ENCODE results near the gene WWC2.

The WWC2 gene

DNA sequence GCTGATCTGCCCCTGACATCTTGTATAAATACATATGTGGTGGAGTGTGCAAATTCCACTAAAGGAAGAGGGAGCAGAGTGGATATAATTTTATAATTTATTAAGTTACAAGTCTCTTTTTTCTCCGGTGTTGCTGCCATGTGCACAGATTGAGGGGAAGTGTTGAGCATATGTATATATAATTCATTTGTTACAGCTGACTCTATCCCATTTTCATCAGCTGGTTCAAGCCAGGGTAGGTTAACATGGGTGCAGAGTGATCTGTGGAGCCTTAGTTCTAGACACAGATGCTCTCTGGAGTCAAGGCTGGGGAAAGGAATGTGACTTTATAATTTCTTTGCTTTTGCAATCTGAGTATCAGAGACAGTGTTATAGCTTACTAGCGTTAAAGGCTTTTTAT is 103.5 kb downstream of the WWC2 start:
- no peak for DNase-seq (ENCODE audit: low read depth in 3 of 3)

DNA sequence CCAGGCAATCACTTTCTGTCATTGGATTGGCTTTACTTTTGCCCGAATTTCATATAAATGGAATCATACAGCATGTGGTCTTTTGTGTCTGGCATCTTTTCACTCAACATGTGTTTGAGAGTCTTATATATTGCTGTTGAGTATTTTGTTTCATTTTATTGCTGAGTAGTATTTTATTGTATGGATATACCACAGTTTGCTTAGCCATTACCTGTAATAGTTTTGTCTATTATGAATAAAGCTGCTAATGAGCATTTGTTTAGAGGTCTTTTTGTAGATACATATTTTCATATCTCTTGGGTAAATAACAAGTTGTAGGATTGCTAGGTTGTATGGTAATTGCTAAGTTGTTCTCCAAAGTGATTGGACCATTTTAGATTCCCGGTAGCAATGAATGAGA is 105.7 kb downstream of the WWC2 start:
- no peak for DNase-seq (ENCODE audit: low read depth in 3 of 3)

DNA sequence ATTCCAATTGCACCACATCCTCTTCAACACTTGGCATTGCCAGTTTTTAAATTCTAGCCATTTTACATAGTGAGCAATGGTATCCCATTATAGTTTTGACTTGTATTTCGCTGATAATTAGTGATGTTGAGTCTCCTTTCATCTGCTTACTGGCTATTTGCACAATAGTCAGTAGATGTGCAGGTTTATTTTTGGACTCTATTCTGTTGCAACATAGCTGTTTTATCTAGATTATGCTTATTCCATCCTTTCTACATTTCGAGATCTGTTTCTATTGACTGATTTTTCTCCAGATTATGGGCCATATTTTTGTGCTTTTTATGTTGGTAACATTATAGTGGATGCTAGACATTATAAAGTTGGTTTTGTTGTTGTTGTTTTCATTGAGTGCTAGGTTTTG is 106.1 kb downstream of the WWC2 start:
- DNase-seq (ENCODE audit: low read depth in 3 of 3): no peak

DNA sequence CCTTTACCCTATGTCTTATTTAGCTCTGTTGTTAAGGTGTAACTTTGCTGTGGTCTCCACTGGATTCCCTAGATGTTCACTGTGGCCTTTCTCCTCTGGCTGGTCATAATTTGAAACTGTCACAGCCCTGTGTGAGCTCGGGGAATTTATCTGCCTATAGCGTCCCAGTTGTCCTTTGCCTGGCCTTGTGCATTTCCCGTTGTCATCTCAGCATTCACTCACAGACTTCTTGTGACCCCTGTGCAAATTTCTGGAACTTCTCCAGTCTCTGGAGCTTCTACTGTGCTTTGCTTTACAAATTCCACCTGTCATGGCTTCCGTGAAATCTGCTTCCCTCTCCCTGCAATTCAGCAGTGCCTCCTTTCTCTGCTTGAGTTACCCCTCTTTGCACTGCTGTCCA is 106.7 kb downstream of the WWC2 start:
- no peak for DNase-seq (ENCODE audit: low read depth in 3 of 3)

GRCh38 chr4:183211533-183211932 is 112.5 kb downstream of the WWC2 start:
- DNase-seq (ENCODE audit: low read depth in 3 of 3): no peak

GRCh38 chr4:183213996-183214395 is 114.9 kb downstream of the WWC2 start:
- no peak for DNase-seq (ENCODE audit: low read depth in 3 of 3)

GRCh38 chr4:183214912-183215488 is 115.9 kb downstream of the WWC2 start:
- DNase-seq (ENCODE audit: low read depth in 3 of 3): no peak

DNA sequence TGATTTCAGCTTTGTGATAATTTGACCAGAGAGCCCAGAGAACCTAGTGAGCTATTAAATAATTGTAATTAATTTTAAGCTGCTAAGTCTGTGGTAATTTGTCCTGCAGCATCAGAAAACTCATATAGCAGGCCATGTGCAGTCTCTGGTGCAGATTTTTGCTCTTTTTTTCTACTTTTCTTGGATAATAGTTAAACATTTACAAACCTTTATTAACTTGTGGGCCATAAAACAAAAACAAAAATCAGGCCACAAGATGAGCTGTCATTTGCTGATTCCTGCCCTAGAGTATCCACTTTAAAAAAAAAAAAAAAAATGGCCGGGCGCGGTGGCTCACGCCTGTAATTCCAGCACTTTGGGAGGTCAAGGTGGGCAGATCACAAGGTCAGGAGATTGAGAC is 121.2 kb downstream of the WWC2 start:
- DNase-seq (ENCODE audit: low read depth in 3 of 3): no peak

DNA sequence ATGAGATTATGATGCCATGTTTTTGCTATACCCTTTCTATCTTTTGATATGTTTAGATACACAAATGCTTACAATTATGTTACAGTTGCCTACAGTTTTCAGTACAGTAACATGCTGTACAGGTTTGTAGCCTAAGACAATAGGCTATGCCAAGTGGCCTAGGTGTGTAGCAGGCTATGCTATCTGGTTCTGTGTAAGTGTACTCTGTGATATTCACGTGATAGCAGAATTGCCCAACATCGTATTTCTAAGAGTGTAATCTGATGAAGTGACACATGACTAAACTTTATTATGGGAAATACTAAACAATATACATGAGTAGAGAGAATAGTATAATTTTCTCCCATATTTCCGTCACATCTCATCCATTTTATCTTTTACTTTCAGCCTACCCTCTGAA is 124.0 kb downstream of the WWC2 start:
- DNase-seq (ENCODE audit: low read depth in 3 of 3): no peak

- no peak for DNase-seq (ENCODE audit: low read depth in 3 of 3)
Measured at GRCh38 chr4:183229397-183229796, 130.3 kb downstream of the WWC2 start.

- DNase-seq (ENCODE audit: low read depth in 3 of 3): no peak
Measured at GRCh38 chr4:183240581-183241321, 141.7 kb downstream of the WWC2 start.

DNA sequence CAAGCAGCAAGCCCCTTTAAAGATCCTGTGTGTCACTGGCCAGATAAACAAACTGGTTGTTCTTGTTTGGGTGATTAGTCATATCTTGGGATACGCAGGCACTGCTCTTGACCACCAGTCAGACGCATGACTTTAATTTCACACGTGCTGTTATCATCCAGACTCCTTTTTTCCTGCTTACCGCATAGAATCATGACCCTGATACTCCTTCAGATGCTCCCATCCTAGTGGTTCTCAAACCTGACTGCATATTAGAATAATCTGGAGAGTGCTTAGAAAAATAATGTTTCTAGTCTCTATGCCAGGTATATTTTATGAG is 142.2 kb downstream of the WWC2 start:
- no peak for DNase-seq (ENCODE audit: low read depth in 3 of 3)

DNA sequence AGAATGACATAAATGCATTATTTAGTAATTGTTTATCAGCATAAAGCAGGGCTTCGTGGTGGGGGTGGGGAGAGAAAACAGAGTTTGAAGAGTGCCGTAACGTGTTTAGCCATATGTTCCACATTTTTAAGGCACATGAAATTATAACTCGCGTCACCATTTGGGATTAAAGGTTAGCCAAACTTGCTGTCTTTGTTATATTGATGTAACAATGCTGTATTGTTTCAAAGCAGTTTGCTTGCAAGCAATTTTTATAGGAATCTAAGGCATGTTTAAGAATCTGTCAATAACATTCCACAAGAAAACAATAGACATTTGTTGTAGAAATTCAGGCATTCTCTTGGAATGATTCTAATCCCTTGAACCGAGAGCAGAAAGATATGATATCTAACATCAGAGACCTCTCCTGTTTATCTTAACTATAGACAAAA is 142.7 kb downstream of the WWC2 start:
- no peak for DNase-seq (ENCODE audit: low read depth in 3 of 3)

GRCh38 chr4:183242291-183242690 is 143.2 kb downstream of the WWC2 start:
- DNase-seq (ENCODE audit: low read depth in 3 of 3): no peak

DNA sequence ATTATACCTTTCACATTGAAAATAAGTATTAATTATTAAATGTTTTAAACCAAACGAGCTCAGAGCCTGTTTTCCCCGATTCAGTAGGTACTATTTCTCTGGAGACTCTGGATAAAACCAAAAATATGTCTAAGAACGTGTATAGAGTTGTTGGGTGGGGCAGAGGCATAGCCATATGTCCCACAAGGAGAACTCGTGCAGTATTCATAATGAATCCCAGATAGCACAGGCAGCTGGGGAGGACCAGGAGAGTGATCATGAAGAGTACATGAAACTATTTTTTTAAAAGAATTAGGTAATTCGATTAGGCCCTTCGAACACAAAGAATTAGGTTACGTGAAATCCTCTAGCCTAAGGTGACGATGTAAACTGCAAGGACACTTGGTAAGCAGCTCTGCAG is 145.0 kb downstream of the WWC2 start:
- DNase-seq (ENCODE audit: low read depth in 3 of 3): no peak

DNA sequence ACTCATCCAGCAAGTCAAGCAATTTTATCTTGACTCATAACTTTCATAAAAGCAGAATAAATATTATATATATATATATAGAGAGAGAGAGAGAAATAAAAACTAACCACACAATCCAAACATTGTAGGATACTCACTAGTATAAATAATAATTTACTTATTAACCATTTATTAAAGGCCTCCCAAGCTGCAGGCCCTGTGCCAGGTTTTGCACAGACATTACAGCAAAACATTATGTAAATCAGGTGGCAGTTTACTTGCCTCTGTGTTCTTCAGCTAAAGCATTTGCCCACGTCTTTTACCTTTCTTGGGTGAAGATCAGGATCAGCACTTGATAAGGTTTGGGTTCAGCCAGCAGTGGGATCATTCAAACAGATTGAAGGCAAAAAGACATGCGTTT is 145.4 kb downstream of the WWC2 start:
- DNase-seq (ENCODE audit: low read depth in 3 of 3): no peak

DNA sequence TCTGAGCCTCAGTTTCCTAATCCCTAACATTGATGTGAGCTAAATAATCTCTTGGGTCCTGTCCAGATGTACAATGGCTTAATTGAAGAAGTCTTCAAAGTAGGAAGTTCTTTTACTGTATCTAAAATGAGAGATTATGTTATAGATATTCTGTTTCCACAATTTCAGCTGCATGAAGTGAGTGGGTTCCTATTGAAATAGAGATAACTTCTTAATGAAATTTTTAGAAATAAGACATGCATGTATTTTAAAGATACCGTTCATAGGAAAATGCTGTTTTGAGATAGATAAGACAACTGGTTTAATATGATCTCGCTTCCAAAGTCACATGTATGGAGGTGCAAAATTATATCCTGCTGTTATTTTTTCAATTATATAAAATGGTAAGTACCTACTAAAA is 149.1 kb downstream of the WWC2 start:
- DNase-seq (ENCODE audit: low read depth in 3 of 3): no peak

DNA sequence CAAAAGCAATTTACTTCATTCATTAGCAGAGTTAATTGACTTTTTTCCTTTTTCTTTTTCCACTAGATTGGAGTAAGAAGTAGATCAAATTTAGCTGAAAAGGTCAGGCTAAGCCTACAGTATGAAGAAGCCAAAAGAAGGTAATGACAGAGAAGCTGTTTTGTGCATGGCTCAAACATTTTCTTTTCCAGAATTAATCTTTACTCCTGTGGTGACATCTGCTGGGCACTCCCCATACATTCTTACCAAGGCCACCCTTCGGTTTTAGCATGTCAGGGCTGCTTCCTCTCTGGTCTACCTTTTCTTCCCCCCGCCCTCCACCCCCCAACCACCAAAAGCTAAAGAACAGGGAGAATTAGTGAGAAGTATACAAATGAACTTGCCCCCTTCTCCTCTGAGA is 150.8 kb downstream of the WWC2 start:
- no peak for DNase-seq (ENCODE audit: low read depth in 3 of 3)

GRCh38 chr4:183250831-183251230 is 151.8 kb downstream of the WWC2 start:
- DNase-seq (ENCODE audit: low read depth in 3 of 3): no peak

GRCh38 chr4:183252959-183253358 is 153.9 kb downstream of the WWC2 start:
- DNase-seq (ENCODE audit: low read depth in 3 of 3): no peak

GRCh38 chr4:183253451-183253850 is 154.4 kb downstream of the WWC2 start:
- DNase-seq (ENCODE audit: low read depth in 3 of 3): no peak

DNA sequence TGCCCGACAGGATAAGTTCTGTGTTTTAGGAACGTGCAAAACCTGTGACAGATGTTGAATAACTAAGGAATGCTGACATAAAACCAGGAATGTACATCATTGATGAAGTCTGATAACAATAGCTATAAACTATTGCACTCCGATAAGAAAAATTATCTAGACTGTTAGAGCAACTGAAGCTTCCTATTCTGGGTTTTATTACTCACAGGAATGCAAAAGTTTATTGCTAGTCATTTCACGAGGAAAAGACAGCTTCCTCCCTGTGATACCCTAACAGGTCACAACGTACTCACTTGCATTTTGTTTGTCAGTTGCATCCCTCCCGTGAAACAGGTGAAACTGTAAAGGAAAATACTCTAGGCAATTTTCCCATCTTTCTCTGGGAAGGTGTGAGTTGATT is 155.1 kb downstream of the WWC2 start:
- no peak for DNase-seq (ENCODE audit: low read depth in 3 of 3)

DNA sequence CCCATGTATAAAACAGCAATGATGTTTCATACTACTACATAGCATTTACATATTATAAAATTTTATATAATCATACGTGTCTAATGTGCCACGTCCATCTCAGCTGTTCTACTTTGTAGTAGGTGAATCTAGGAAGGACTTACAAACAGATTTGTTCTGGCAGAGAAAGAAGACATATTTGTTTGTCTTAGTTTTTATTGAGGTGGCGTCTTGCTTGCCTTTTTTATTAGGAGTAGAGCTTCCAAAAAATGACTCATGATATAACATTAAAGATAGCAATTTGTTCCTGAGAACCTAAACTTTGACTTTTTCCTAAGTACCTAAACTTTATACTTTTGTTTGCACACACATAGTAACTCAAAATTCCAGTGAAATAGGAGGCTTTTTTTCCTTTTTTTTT is 156.4 kb downstream of the WWC2 start:
- DNase-seq (ENCODE audit: low read depth in 3 of 3): no peak

DNA sequence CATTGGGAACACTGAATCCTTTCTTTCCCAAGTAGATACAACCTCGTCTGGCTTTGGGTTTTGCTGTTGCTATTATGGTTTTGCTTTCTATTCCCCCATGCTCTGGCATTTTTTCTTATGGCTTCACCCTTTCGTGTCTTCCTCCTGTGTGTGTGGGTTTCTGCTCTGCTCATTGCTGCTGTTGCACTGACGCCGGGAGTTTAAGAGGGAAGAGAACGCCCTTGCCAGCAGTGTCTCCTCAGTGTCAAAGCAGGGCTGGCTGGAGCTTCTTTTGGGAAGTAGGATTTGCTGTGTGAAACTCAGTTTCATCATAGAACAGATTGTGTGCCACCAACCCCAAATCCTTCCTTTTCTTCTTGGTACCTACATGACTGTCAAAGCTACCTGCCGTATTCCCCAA is 157.3 kb downstream of the WWC2 start:
- no peak for DNase-seq (ENCODE audit: low read depth in 3 of 3)

Measured in stimulated activated CD4-positive, alpha-beta T cell treated with anti-CD3 and anti-CD28 coated beads, TNF-alpha, amount 100 ng/mL, for 24 hours (primary cell).